Activated CD8-positive, alpha-beta memory T cell treated with anti-CD3 and anti-CD28 coated beads, Interleukin-2, amount 50 U/mL, for 24 hours (primary cell): ENCODE results near the gene RTL5.

Experiments
- DNase-seq: peaks from one replicate; pipeline ENCODE4 v3.0.0-alpha.2; 2020; ENCODE audit errors: extremely low read depth

Gene RTL5

DNA sequence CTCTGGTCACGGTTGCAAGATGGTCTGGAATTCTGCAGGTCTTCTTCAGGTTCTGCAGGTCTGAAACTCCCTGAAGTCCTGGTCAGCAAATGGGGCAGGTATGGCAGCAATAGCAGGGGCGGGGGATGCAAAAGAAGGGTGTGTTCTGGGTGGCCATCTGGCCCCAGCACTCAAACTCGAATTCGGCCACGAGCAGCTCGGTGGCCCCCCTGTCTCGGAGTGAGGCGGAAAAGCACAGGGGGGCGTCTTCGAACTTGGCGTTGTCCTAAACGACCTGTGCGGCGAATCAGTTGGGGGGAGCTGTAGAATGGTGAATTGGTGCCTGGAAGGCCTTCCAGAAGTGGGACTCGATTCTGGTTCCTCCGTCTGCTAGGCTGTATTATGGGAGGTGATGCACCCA lies 2.1 kb downstream of the RTL5 start:
- no peak for DNase-seq

DNA sequence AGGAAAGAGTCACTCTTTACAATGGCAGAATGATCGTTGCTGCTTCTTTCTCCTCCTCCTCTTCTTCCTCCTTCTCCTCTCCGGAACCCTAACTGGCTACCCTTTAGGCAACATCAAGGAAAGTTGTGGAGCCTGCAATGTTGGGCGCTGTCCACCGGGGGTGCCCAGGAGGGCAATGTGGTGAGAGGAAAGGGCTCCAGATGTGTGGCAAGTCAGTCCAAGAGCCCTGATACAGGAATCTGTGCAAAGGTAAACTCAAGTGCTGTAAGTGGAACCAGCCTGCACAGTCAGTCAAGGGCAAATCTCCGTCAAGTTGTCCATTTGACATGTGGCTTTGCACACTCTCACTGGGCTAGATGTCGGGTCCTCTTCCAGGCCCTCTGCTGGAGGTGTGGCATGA lies 2.8 kb downstream of the RTL5 start:
- DNase-seq, result no peak

- no peak for DNase-seq
These were observed 3.4 kb downstream of the RTL5 start for GRCh38 chrX:72128183-72128834.

- no peak for DNase-seq
These were observed 4.4 kb downstream of the RTL5 start for GRCh38 chrX:72127332-72127731.

DNA sequence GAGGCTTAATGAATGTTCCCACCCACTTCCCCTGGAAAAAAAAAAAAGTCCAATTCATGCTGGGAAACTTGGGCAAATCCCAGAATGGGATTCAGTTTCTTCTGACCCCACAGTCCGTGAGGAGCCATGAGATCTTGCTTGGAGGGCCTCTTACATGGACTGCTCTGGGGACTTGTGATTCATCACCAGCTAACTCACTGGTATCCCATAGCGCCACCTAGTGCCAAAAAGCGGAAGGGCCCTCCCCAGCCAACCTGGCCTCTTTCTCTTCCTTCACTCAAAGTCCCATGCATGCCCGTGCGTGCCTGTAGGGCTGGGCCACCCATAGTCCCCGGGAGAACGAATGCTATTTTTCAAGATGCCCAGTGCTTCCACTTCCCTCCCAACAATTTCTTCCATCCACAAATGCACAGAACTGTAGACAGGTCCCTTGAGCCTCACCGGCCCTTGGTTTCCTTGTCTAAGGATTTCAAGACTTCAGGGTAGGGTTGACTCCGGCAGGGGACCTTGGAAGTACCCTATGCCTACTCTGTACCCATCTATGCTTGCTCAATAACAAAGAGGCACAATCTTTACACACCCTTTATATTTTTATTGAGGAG lies 5.1 kb downstream of the RTL5 start:
- peak; percentile 54 for DNase-seq

DNA sequence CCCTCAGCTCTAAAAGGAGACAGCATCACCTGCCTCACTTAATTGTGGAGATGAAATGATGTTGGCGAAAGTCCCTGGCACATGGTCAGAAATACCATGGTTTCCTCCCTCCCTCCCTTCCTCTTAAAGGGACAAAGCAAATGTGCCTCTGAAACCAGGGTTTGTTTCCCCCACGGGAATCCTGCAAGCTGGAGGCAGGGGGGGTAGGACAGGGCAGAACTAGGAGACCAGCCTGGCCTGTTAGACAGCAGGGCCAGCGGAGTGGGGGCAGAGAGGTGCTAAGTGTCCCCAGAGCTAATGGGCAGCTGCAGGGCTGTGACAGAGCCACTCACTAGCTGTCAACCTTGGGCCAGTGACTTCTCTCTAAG lies 5.7 kb downstream of the RTL5 start:
- no peak for DNase-seq

GRCh38 chrX:72125331-72126047 lies 6.2 kb downstream of the RTL5 start:
- no peak for DNase-seq

- no peak for DNase-seq
These were observed 7.0 kb downstream of the RTL5 start for GRCh38 chrX:72124540-72125201.

- no peak for DNase-seq
These were observed 8.1 kb downstream of the RTL5 start for GRCh38 chrX:72123471-72124185.

- DNase-seq, result no peak
These were observed 8.9 kb downstream of the RTL5 start for GRCh38 chrX:72122621-72123337.

GRCh38 chrX:72121383-72121782 lies 10.3 kb downstream of the RTL5 start:
- DNase-seq, result no peak

GRCh38 chrX:72120837-72121236 lies 10.9 kb downstream of the RTL5 start:
- DNase-seq, result no peak

DNA sequence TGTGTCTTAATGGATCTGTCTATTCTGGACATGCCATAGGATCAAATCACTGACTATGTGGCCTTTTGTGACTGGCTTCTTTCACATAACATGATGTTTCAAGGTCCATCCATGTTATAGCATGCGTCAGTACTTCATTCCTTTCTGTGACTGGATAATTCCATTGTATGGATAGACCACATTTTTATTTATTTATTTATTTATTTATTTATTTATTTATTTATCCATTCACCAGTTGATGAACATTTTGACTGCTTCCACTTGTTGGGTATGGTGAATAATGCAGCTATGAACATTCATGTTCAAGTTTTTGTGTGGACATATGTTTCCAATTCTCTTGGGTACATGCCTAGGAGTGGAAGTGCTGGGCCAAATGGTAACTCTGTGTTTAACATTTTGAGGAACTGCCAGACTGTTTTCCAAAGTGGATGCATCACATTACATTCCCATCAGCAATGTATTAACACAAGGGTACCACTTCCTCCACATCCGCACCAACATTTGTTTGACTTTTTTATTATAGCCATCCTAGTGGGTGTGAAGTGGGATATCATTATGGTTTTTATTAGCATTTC lies 14.0 kb downstream of the RTL5 start:
- DNase-seq, result no peak

DNA sequence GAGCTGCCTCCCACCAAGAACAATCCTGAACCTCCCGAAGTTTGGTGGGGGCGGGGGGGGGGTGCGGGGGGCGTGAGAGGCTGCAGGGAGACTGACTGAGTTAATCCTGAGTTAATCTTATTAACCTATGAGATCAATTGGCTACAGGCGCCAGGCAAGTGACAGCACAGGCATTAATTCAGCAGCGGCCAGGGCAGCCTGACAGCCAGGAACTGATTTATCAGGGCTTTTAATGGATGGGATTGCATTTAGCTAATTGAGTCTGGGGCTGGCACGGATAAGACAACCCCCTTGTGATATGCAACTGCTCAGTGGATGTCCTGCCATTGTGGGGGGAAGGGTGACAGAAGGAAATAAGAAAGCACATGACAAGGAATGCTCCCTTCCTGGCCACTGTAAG lies 16.3 kb downstream of the RTL5 start:
- DNase-seq, result no peak

DNA sequence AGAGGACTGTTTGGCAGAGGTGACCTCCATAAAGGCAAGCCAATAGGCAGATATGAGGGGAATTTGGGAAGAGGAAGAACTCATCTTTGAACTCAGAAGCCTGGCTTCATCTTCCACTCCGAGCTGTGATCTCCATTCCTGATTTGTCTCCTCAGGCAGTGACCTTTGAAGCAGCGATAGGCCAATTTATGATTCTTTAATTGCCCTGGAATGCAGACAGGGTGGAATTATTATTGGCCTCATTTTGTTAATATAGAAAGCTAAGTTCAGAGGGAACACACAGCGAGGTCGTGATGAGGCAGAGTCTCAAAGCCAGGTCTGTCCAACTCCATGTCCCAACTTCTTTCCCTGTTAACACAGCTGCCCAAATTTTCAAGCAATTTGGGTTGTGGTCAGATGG lies 16.9 kb downstream of the RTL5 start:
- DNase-seq, result no peak

DNA sequence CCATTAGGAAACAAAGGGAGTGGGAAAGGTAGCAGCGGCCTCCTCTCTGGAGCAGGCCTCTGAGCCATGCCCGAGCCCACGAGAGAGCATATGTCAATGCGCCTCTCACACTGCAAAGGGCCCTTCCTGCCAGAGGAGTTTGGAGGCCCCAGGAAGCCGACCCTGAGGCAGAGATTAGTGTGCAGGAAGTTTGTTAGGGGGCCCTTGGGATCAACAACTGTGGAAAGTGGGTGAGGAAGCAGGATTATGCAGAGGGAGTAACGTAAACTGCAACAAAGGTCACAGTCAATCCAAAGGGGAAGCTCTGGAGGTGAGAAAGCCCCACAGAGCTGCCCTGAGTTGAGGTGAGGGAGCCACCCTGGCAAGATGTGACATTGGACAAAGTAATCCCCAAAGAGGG lies 17.4 kb downstream of the RTL5 start:
- no peak for DNase-seq

GRCh38 chrX:72113461-72113860 lies 18.3 kb downstream of the RTL5 start:
- DNase-seq, result no peak

DNA sequence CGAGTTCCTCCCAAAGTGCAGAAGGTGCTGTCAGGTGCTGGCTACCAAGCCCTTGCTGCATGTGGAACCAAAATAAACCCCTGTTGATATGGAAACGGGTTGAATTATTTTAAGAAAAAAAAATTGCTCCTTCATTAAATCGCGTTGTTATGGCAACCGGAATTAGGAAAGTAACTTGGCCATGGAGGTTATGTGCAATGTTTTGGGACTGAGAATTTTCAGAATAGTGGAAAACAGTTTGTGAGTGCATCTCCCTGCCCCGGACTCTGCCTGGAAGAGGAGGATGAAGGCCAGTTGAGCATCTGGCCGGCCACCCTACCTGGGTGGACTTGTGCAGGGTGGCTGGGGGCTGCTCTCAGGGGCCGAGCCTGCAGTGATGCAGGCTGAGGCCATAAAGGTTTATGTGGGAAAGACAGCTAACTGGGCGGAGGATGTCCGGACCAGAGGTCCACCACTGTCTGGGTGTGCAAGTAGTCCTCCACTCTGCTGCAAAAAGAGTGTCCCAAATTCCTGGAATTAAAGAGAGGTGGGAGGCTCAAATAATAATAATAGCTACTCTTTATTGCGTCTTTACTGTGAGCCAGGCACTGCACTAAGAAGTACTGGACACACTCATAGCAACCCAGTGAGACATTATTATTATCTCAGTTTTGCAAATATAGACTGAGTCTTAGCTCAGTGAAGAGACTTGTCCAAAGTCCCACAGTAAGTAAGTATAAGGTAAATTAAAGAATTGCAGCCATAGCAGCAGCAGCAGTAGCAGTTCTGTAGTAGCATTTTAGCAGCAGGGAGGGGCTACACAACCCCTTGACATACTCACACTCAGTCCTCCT lies 20.6 kb downstream of the RTL5 start:
- no peak for DNase-seq

- no peak for DNase-seq
These were observed 21.5 kb downstream of the RTL5 start for GRCh38 chrX:72110051-72110875.
